SK-N-SH (cell line): Measurements from ENCODE around the gene ANKRD44.

Experiments used
- JUND ChIP-seq: IDR thresholded peaks from 2 replicates; pipeline ENCODE4 v1.4.0; 2012
- TF ChIP-seq, protein P1 (sequence below): fragments of 200-600 bp; sonication (generic); IDR thresholded peaks from 2 replicates; pipeline ENCODE4 v1.6.1; 2017; ENCODE audit warnings: antibody characterized with exemption, mild to moderate bottlenecking, moderate library complexity

- TF ChIP-seq, protein P1, sequence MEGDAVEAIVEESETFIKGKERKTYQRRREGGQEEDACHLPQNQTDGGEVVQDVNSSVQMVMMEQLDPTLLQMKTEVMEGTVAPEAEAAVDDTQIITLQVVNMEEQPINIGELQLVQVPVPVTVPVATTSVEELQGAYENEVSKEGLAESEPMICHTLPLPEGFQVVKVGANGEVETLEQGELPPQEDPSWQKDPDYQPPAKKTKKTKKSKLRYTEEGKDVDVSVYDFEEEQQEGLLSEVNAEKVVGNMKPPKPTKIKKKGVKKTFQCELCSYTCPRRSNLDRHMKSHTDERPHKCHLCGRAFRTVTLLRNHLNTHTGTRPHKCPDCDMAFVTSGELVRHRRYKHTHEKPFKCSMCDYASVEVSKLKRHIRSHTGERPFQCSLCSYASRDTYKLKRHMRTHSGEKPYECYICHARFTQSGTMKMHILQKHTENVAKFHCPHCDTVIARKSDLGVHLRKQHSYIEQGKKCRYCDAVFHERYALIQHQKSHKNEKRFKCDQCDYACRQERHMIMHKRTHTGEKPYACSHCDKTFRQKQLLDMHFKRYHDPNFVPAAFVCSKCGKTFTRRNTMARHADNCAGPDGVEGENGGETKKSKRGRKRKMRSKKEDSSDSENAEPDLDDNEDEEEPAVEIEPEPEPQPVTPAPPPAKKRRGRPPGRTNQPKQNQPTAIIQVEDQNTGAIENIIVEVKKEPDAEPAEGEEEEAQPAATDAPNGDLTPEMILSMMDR, result no peak
- TF ChIP-seq JUND, result no peak
Measured at GRCh38 chr2:197259470-197259999, 51.0 kb downstream of the ANKRD44 start.
